Measurements from ENCODE around the gene NENF. TPM values are rescaled to one million over a fixed set of nuclear protein-coding genes. Genes with fewer than 3 reads are reported as not detected.

Gene NENF
- total RNA-seq, 2 donors from 2014 or later, result 56.8 to 134 TPM

GRCh38 chr1:212442408-212442807 is 9.7 kb downstream of the NENF start:
- H3K27me3 ChIP-seq, result no peaks in the 10 kb centered on the region
- no peak overlapping the region for H3K27ac ChIP-seq
- no peaks in the 10 kb centered on the region for H3K4me1 ChIP-seq
- no peak overlapping the region for H3K4me3 ChIP-seq
- H3K9me3 ChIP-seq, result no peaks in the 10 kb centered on the region
- DNase-seq (ENCODE audit: low spot score), result no peak
- H3K36me3 ChIP-seq, result peaks cover 20% of the 10 kb centered on the region
- no peak for TF ChIP-seq CTCF (IDR thresholded peaks at IDR 0.05)

DNA sequence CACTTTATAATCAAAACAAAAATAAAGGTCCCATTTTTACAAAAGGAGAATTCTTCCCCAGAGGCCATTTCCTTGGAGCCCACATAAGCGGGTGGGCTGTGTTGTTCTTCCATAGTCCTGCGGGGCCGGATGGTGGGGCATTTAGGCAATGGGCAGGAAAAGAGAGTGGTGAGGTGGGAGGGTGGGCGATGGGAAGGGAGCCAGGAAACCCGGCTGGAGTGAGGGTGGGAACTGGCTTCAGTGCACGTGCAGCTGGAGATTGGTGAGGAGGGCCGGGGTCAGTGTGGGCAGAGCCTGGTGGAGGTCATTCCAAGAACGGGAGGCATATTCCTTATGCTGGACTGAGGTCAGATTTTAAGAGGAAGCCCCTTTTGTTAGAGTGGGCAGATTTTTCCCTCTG is 13.6 kb downstream of the NENF start:
- H3K27ac ChIP-seq, result no peak overlapping the region
- DNase-seq (ENCODE audit: low spot score), result no peak
- H3K4me1 ChIP-seq, result peaks cover 0 to 8% of the 10 kb centered on the region in 2 donors
- no peak for TF ChIP-seq CTCF (IDR thresholded peaks at IDR 0.05)
- no peaks in the 10 kb centered on the region for H3K9me3 ChIP-seq
- H3K36me3 ChIP-seq, result peaks cover 20% of the 10 kb centered on the region
- no peak overlapping the region for H3K4me3 ChIP-seq
- no peaks in the 10 kb centered on the region for H3K27me3 ChIP-seq

DNA sequence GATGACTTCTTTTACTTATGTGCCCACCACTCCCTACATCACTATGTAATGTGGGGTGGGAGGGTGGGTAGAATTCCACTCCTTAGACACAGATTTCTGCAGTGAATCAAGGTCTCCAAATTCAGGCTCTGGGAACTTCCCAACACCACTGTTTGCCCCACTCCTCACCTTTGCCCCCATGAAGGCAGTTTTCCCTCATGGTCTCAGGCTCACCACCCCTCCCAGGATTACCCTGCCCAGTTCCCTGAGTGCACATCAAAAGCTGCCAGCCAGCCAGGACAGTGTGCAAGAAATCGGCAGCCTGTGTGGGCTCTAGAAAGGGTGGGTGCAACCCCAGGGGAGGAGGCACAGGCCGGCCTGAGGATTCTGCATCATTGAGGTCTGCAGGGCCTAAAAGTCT is 14.8 kb downstream of the NENF start:
- peaks cover 20% of the 10 kb centered on the region for H3K36me3 ChIP-seq
- H3K27me3 ChIP-seq, result no peaks in the 10 kb centered on the region
- peaks cover 0 to 13% of the 10 kb centered on the region in 2 donors for H3K4me1 ChIP-seq
- H3K9me3 ChIP-seq, result no peaks in the 10 kb centered on the region
- no peak for DNase-seq (ENCODE audit: low spot score)
- no peak overlapping the region for H3K4me3 ChIP-seq
- no peak overlapping the region for H3K27ac ChIP-seq
- no peak for TF ChIP-seq CTCF (IDR thresholded peaks at IDR 0.05)

- no peak for DNase-seq (ENCODE audit: low spot score)
- H3K27me3 ChIP-seq, result no peaks in the 10 kb centered on the region
- peak overlapping the region in 1 of 2 donors; percentile 23 for H3K27ac ChIP-seq
- no peaks in the 10 kb centered on the region for H3K9me3 ChIP-seq
- H3K36me3 ChIP-seq, result peaks cover 10% of the 10 kb centered on the region
- H3K4me3 ChIP-seq, result no peak overlapping the region
- no peak for TF ChIP-seq CTCF (IDR thresholded peaks at IDR 0.05)
- peaks cover 0 to 27% of the 10 kb centered on the region in 2 donors for H3K4me1 ChIP-seq
Measured at GRCh38 chr1:212450331-212450881, 17.7 kb downstream of the NENF start.

DNA sequence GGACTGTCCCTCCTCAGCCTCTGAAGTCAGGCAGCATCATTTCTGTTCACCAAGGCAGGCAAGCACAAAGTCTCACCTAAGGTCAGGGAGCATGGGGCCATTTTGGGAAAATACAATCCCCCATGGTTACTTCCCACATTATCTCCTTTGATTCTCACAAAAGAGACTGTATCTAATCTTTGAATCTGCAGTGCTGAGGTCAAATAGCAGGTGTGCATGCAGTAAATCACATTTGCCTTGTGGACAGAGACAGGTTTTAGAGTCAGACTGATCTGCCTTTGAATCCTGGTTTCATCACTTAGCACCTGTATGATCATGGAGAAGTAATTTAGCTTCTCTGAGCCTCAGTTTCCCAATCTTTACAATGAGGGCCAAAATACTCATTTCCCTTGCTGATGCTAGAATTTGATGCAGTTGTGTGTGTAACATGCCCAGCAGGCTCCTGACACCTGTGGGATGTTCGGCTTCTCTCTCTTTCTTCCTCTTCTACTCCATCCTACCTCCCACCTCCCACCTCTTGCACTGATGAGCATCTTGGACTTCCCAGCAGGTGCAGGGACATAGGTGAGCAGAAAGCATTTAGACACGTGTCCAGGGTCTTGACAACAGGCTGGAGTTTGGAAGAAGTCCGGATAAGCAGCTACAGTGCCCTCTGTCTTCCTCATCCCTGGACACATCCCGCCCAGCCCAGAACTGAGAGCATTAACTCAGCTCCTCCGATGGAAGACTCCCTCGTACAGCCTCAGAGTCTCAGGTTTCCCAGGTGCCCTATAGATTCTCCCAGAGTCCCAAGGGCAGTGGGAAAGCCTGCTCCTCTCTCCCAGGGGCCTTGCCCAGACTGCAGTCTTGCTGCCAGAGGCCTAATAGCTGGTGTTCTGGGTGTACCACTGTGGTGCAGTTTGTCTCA is 18.9 kb downstream of the NENF start:
- no peaks in the 10 kb centered on the region for H3K36me3 ChIP-seq
- no peaks in the 10 kb centered on the region for H3K27me3 ChIP-seq
- no peaks in the 10 kb centered on the region for H3K9me3 ChIP-seq
- H3K27ac ChIP-seq, result no peak overlapping the region
- no peak for TF ChIP-seq CTCF (IDR thresholded peaks at IDR 0.05)
- peaks cover 0 to 39% of the 10 kb centered on the region in 2 donors for H3K4me1 ChIP-seq
- DNase-seq (ENCODE audit: low spot score), result no peak
- H3K4me3 ChIP-seq, result no peak overlapping the region
